ENCODE measurements around the gene MAGI3.
"Not testable (repeated sequence)": the region's sequence is repeated elsewhere in the genome, so short reads cannot be mapped to it uniquely, and the experiment has no call there.

Gene MAGI3

DNA sequence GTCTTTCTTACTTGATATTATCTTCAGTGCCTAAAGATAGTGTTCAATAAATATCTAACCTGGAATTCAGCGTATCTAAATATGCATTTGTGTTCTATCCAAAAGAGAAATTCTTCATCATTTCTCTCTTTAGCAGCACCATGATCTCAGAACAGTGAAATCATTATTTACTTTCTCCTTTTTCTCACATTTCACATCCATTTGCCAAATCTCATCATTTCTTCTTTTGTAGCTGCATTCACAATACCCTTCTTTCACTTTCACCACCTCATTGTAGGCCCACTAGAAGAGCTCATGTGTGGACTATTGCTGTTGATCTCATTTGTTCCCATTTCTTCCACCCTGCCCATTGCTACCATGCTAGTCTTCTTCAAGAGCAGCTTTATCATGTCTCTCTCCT lies 191.0 kb downstream of the MAGI3 start:
- no peak for DNase-seq (ENCODE audit: low read depth)

DNA sequence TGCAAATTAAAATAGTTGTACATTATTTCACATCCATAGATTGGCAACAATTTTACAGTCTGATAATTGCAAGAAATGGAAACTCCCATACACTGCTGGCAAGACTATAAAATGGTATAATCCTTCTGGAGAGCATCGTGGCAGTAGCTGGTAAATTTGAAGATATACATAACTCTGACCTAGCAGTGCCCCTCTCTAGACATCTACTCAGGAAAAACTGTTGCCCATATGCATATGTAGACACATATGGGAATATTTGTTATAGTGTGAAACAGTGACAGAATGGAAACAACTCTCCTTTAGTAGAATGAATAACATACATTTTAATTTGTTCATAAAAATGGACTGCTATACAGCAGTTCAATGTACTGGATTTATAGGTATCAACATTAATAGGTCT lies 191.8 kb downstream of the MAGI3 start:
- DNase-seq (ENCODE audit: low read depth): no peak

DNA sequence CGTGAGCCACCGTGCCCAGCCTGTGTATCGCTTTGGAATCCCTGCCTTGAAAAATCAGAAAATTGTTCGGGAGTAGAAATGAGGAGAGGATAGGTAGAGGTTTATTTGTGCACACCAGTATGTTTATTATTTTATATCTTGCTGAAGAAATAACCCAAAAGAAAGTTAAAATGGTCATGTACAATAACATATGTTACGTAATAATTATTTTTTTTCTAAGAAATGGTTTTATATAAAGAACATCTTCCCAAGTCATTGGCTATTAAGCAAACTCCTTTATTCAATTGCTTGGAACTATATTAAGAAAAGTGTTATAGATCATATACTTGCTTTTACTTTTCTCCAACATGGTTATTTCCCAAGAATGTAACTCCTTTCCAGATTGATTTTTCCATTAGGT lies 197.2 kb downstream of the MAGI3 start:
- DNase-seq (ENCODE audit: low read depth): no peak

DNA sequence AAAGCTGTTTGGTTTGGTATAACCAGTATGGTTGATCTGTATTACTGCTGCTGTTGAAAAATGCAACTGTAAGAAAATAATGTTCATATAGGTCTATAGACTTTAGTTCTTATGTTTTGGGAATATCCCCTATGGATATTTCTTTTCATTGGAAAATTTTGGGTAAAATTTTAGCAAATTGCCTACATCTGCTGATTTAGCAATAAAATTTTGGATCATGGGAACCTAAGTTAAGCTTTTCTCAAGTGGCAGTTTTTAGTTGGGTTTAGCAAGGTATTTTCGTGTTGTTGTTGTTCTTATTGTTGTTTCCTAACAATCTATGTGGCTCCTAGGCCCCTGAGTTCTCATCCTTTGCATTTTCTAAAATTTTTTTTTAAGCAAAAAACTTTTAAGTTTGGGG lies 201.9 kb downstream of the MAGI3 start:
- DNase-seq (ENCODE audit: low read depth): no peak

DNA sequence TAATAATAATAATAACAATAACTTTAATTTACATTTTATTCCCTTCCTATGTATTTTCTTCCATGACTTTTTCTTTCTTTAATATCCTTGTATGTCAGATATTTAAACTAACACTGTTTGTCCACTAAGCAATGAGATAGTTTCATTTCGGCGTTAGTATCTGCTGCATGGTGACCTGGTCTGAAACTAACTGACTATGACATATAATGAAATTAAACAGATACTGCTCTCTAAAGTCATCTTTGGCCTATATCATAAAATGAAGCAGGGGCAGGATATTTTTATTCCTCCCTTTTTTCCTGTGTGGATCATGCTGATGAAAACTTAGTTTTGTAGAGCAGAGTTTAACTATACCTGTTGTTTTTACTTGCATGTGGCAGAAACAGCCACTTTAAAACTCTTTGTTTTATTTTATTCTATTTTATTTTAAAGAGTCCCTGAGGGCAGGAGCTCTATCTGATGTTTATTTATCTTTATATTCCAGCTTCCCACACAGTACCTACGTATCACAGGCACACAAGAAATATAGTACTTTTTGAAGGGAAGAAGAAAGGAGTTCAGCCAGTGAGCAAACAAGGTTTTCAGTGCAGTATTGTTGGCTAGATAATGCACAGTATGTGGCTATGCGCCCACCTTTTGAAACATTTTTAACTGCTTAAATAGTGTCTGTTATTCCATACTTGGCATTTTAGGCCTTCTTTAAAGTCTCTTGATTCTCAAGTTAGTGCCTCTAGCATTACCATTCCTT lies 203.4 kb downstream of the MAGI3 start:
- no peak for DNase-seq (ENCODE audit: low read depth)

DNA sequence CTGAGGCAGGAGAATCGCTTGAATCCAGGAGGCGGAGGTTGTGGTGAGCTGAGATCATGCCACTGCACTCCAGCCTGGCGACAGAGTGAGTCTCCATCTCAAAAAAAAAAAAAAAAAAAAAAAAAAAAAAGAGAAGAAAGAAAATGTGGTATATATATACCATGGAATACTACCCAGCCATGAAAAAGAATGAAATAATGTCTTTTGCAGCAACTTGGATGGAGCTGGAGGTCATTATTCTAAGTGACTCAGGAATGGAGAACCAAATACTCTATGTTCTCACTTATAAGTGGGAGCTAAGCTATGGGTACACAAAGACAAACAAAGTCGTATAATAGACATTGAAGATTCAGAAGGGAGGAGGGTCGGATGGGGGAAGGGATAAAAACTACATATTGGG lies 214.2 kb downstream of the MAGI3 start:
- not testable (repeated sequence) for DNase-seq (ENCODE audit: low read depth)

DNA sequence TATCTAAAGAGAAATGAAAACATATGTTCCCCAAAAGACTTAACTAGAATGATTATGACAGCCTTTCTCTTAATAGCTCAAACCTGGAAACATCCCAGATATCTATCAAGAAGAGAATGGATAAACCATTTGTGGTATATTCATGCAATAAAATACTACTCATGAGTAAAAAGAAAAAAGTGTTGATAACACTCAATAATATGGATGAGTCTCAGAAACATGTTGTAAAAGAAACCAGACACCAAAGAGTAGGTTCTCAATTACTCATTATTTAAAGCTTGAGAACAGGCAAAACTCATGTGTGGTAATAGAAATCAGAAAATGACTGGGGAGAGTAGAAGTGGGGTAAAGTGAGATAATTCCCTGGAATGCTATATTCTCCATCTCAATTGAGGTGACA lies 214.8 kb downstream of the MAGI3 start:
- DNase-seq (ENCODE audit: low read depth): no peak

DNA sequence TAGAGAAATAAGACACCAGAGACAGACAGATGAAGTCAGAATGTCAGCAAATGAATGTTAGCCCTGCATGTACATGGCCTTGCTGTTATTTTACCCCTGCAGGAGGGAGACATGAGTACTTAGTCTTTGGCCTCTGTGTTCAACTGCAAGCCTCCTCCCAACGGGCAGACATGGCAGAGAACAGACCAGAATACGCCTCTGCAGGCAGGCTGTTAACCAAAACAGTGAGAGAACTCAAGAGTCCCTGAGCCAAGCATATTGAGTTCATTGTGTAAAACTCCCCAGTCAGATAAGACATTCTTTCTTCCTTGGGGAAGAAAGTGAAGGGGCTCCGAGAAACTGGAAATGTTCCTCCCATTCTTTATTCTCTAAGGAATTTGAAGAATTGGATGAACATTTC lies 218.1 kb downstream of the MAGI3 start:
- DNase-seq (ENCODE audit: low read depth): no peak

DNA sequence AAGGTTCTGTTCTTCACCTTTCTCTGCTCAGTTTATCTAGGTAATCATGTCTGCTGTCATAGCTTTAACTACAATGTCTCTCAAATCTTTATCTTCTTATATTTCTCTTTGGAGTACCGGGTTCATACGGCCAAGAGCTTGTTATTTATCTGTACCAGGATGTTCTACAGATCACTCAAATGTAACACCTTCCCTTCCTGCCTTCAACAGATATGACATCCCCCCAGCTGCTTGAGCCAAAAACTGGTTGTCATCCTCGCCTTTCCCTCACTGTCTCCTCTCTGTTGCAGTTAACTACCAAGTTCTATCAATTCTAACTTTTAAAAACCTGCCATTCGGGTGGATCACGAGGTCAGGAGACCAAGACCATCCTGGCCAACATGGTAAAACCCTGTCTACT lies 220.1 kb downstream of the MAGI3 start:
- no peak for DNase-seq (ENCODE audit: low read depth)

DNA sequence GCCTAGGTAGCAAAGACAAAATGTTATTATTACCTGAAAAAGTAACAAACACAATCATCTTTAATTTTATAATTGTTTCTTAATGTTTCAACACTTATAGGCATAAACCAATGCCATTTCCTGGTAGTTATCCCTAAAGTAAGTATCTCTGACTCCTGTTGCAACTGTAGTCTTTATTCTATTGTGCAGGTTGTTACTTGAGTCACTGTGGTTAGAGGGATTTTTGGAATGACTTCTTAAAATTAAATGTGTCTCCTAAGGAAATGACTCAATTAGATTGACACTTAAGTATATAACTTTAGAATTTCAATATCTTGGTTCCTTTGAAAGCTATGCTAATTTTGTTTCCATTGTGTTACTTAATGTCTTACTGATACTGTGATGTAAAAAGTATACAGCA lies 225.1 kb downstream of the MAGI3 start:
- DNase-seq (ENCODE audit: low read depth): no peak

DNA sequence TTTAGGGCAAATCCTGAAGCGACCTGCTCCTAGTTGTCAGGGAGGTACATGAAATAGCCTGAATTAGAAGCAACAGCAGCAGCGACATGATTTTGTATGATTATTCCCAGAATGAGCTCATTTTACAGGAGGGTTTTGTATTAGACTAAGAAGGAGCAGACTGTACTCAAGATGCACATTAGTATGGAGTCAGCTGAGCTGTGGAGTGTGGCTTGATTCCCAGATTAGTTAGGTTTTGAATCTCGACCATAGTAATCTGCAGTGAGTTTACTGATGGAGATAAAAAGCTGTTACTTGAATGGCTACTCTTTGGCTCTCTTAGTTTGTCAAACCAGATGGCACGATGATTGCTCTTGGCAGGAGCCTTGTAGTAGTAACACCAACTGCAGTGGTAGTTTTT lies 225.8 kb downstream of the MAGI3 start:
- DNase-seq (ENCODE audit: low read depth): no peak

DNA sequence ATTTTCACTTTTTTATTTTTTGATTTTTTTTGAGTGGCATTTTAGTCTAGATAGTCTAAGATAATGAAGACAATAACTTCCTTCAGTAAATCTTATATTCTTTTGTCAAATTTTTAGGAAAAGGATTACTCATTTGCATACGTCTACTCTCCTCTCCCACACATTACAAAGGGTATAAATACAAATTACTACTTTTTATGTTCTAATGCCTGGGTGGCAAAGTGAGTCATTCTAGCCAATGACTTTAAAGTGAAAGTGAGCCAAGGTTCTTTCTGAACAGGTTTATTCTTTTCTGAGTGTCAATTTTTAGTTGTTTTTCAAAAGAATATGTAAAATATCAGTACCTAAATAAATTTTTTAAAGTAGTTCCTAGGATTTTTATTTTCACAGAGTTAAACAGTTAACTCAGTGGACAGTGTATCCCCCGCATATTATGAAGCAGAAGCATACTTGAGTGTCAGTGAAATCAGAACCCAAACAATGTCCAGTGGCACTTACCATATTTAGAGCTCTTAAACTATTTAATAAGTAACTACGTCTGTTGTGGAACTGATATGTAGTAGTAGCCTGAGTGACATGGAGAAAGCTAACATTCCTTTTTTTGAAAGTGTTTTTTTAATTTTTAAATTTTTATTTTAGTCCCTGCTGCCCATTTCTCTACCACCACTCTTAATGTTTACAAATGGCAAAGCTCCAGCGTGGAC lies 227.3 kb downstream of the MAGI3 start:
- DNase-seq (ENCODE audit: low read depth): no peak

DNA sequence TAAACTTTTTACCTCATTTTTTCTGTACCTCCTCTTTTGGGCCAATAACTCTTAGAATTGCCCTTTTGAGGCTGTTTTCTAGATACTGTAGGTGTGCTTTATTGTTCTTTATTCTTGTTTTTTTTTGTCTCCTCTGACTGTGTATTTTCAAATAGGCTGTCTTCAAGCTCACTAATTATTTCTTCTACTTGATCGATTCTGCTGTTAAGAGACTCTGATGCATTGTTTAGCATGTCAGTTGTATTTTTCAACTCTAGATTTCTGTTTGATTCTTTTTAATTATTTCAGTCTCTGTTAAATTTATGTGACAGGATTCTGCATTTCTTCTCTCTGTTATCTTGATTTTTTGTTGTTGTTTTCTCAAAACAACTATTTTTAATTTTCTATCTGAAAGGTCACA lies 238.7 kb downstream of the MAGI3 start:
- DNase-seq (ENCODE audit: low read depth): no peak

DNA sequence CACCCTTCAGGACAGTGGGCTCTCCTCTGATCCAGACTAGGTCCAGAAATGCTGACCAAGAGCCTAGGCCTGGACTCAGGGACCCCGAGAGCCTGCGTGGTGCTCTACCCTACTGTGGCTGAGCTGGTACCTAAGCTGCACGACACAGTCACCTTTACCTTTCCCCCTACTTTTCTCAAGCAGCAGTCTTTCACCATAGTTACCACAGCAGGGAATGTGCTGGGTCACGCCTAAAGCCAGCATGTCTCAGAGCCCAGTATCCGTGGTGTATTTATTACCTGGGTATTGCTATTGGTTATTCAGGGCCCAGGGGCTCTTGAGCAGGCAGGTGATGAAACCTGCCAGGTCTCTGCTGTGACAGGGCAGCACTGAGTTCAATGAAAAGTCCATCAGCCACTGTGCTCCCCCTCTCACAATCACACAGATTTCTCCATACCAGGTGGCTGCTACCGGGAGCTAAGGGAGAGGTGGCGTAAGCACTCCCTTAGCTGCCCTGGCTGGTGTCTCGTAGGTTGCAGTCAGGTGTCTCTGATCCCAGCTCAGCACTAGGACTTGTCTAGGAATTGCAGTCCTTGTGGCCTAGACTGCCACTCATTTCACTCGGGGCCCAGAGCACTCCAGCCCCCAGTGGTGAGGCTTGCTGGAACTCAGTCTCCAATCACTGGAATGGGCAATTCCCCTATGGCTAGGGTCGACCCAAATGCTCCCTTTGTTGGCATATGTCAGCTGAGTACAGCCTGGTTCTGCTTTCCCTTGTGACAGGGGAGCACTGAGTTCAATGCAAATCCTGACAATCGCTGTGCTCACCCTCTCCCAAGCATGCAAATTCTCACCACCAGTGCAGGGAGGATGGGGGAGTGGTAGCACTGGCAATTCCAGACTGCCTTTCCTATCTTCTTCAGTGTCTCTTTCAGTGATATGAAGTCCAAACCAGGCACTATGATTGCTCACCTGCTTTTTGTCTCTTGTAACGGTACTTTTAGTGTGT lies 240.3 kb downstream of the MAGI3 start:
- DNase-seq (ENCODE audit: low read depth): no peak

DNA sequence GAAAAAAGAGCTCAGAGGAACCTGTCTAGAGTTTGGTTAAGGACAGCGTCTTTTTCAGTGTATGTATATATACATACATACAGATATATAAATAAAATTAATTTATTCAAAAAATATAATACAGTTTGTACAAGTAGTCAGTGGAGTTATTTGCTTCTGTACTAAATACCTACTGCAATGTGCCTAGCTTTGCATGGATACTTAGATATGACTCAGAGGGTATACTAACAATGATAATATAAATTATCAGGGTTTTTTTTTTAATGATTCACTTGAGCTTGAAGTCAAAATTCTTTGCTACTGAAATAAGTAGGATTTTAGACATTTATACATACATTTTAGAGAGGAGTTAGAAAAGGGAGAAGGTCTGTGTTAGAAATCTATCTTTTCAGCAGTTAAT lies 251.1 kb downstream of the MAGI3 start:
- DNase-seq (ENCODE audit: low read depth): no peak

DNA sequence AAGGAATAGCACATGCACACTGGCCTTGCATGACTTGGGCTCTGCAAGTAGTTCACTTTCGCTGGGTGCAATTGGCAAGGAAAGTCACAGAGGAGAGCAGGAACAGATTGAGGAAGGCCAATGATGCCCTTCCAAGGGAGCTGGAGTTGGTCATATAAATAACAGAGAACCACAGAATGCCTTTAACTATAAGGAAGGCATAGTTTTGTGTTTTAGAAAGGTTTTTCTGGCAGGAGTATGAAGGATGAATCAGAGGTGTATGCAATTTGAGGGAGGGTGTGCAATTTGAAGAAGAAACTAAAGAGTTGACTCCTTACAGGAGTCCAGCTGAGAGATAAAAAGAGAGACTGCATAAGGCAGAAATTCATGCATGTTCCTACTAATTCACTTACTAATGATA lies 256.8 kb downstream of the MAGI3 start:
- DNase-seq (ENCODE audit: low read depth): no peak

DNA sequence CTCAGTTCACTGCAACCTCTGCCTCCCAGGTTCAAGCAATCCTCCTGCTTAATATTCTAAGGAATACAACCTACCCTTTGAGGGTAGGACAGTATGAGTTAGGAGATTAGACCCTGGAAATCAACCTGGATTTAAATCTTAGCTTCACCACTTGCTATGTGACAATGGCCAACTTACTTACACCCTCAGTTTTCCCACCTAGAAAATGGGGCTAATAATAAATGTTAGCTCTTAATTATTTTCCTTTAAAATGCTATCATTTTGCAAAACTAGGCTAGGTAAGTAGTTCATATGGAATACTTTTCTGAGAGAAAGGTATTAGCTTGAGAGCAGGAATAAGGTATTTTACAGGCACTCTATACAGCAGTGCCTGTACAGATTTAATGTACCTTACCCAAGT lies 258.2 kb downstream of the MAGI3 start:
- DNase-seq (ENCODE audit: low read depth): no peak

DNA sequence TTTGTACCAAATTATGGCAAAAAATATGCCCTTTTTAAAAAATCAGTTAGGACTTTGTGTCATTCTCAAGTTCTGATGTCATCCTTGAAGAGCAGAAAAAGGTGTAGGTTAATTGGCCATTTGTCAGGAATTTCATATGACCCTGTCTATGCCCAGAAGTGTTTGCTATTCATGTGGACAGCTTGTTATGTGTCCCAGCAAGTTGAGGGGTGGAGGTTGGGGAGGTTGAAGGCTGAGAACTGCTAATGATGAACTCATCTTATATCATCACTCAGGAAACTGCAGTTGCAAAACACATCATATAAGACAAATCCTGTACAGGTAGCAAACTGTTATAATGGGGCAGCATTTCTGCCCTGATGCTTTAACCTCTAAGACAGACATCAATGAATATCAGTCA lies 262.5 kb downstream of the MAGI3 start:
- DNase-seq (ENCODE audit: low read depth): no peak

DNA sequence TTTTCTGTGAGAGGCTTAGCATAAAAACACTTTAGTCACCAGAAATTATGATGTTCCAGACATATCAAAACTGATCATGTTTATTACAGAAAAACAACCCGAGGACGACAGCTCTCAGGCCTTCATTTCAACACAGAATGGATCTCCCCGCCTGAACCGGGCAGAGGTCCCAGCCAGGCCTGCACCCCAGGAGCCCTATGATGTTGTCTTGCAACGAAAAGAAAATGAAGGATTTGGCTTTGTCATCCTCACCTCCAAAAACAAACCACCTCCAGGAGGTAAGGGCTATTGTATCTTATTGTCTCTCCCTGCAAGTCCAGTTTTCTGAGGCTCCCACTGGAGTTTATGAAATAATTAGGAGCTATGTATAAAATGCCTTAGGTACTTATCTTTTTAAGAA lies 263.4 kb downstream of the MAGI3 start:
- DNase-seq (ENCODE audit: low read depth): no peak

DNA sequence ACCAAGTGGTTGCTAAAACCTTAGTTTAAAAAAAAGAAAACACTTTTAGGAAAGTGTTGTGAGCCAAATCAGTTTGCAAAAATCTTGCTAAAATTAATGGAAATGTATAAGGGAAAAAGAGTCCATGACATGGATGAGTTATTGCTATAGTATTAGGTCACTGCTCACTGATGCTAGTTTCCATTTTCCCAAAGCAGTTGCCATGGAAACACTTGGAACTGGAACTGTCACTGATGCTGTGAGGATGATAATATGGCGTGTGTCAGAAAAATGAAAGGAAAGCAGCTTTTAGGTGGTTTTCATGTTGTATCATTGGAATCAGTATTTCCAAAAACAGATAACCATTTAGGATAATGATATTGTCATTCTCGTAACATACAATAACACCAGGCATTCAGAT lies 264.6 kb downstream of the MAGI3 start:
- no peak for DNase-seq (ENCODE audit: low read depth)

DNA sequence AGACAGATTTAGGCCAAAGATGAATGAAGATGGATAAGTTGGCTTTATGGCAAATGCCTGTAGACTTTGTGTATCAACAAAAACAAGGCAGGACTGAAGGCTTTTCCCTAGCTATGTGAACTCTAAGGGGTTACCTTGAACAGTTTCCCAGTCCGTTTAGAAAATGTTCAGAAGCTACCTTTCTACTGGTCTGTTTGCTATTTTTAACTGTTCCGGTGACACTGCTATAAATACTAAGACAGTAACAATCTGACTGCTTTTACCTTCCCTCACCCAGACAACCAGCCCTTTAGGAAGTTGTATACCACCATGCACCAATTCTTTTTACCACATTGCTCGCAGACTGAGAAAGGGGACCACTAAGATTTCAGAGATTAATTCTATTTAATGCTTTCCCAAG lies 266.8 kb downstream of the MAGI3 start:
- no peak for DNase-seq (ENCODE audit: low read depth)

DNA sequence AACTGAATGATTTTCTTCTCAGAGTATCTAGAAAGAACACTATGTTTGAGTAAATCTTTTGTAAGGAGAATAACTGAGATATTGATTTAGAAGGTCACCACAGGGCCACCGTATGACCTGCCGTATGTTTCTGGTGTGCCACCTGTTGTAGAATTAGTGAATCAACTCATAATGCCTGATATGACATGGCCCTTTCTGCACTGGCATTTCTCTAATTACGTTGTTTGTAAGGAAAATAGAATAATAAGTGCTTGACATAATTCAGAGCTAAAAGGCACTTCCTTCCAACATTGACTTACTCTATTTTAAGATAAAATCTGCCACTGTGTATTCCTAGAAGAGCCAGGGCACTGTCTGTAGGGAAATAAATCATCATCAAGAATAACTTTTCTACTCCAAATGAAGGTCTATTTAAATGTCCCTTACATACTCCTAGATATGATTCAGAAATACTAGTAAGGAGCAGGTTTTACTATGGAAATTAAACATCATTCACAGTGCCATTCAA lies 267.3 kb downstream of the MAGI3 start:
- no peak for DNase-seq (ENCODE audit: low read depth)

DNA sequence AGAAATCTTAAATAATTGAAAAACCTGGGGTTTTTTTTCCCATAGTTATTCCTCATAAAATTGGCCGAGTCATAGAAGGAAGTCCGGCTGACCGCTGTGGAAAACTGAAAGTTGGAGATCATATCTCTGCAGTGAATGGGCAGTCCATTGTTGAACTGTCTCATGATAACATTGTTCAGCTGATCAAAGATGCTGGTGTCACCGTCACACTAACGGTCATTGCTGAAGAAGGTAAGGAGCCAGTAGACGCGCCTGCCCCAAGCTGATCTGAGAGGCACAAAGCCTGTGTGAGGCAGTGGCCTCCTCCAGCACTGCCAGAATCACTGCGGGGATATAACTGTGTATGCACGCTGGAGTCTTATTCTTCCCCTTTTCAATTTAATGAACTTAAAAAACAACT lies 268.7 kb downstream of the MAGI3 start:
- DNase-seq (ENCODE audit: low read depth): no peak

Measured in activated T-cell treated with anti-CD3 and anti-CD28 coated beads for 24 hours (primary cell).